ENCODE results near the gene COL15A1.

GRCh38 chr9:99041618-99042017, 97.9 kb downstream of the COL15A1 start:
- TF ChIP-seq CTCF (IDR thresholded peaks at IDR 0.05) (no peak), POLR2A (IDR thresholded peaks at IDR 0.05) (no peak), EP300 (IDR thresholded peaks at IDR 0.05) (no peak)

Data from tibial nerve (tissue), 4 donors.